Ishikawa (cell line): ENCODE results near the gene UBTD2.

Experiments
- CEBPB ChIP-seq: IDR thresholded peaks from 2 replicates; pipeline ENCODE4 v1.6.1; 2012
- EP300 ChIP-seq: IDR thresholded peaks from 2 replicates; pipeline ENCODE4 v1.6.1; 2012; ENCODE audit warnings: borderline replicate concordance
- RAD21 ChIP-seq: IDR thresholded peaks from 2 replicates; pipeline ENCODE4 v1.6.1; 2012; ENCODE audit warnings: low read depth
- TAF1 ChIP-seq: IDR thresholded peaks from 2 replicates; pipeline ENCODE4 v1.6.1; 2012; ENCODE audit warnings: low read depth, mild to moderate bottlenecking
- TEAD4 ChIP-seq: IDR thresholded peaks from 2 replicates; pipeline ENCODE4 v1.6.1; 2012
- YY1 ChIP-seq: IDR thresholded peaks from 2 replicates; pipeline ENCODE4 v1.6.1; 2012; ENCODE audit warnings: low read depth

- no peak for TF ChIP-seq TAF1
- no peak for TF ChIP-seq EP300
- no peak for TF ChIP-seq TEAD4
- no peak for TF ChIP-seq CEBPB
- no peak for TF ChIP-seq RAD21
- TF ChIP-seq YY1, result no peak
Measured at GRCh38 chr5:172264815-172265395, 18.7 kb downstream of the UBTD2 start.
